Measurements from ENCODE around the gene SLC38A2. TPM values are rescaled to one million over a fixed set of nuclear protein-coding genes. Genes with fewer than 3 reads are reported as not detected.

The SLC38A2 gene
- total RNA-seq, 1 experiment from 2014 or later: 141 TPM

DNA sequence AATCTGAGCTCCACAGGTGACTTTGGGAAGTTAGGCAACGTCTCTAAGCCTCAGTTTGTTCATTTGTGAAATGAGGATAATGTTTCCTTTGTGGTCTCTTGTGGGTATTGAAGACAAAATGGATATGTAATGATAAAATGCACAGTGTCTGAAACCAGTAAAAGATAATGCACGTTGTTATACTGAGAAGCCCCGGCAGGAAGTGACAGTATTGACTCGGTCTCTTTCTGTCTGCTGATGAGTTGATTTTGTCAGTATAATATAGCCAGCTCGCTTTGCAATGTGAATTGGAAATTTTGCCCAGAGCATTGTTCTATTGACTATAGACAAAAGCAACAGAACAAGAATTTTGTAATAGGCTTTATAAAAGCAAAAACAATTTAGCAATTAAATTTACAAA lies 54.5 kb downstream of the SLC38A2 start:
- DNase-seq (ENCODE audit: low spot score): no peak

Other genes with a start within 250 kb of the SLC38A2 start
- gene SLC38A1, start 103.7 kb downstream of the SLC38A2 start, total RNA-seq (2014; rRNA removed; shearing (Covaris generic)): 89.2 and 91.2 TPM in 2 replicates

Measured in A172 (cell line).